GM12872 (cell line): Measurements from ENCODE around the gene ODC1.

Source experiments
- TF ChIP-seq, protein P1 (sequence below): IDR thresholded peaks from 3 replicates; pipeline ENCODE4 v1.5.1; 2011; ENCODE audit warnings: low read depth, mild to moderate bottlenecking, low read length, moderate library complexity; ENCODE audit not compliant: insufficient read depth

Gene ODC1

DNA sequence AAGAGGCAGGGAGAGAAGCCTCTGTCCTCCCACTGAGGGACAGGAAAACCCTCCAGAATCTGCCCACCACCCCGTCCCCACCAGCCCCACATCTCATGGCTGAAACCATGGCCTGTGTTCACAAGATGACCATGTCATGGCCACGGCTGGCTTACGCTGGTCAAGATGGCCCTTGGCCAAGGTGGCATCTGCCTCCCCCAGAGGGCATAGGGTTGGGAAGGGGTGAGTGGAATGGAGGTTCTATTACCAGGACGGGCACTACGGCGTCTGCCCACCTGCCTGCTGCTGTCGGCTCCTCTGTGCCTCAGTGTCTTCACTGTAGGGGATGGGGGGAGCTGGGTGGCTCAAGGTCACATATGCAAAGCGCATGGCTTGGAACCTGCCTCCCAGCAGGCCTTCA, 19.8 kb downstream of the ODC1 start:
- TF ChIP-seq, protein P1, sequence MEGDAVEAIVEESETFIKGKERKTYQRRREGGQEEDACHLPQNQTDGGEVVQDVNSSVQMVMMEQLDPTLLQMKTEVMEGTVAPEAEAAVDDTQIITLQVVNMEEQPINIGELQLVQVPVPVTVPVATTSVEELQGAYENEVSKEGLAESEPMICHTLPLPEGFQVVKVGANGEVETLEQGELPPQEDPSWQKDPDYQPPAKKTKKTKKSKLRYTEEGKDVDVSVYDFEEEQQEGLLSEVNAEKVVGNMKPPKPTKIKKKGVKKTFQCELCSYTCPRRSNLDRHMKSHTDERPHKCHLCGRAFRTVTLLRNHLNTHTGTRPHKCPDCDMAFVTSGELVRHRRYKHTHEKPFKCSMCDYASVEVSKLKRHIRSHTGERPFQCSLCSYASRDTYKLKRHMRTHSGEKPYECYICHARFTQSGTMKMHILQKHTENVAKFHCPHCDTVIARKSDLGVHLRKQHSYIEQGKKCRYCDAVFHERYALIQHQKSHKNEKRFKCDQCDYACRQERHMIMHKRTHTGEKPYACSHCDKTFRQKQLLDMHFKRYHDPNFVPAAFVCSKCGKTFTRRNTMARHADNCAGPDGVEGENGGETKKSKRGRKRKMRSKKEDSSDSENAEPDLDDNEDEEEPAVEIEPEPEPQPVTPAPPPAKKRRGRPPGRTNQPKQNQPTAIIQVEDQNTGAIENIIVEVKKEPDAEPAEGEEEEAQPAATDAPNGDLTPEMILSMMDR: no peak

GRCh38 chr2:10427618-10427949, 20.5 kb downstream of the ODC1 start:
- TF ChIP-seq, protein P1: no peak

GRCh38 chr2:10426726-10427617, 21.2 kb downstream of the ODC1 start:
- TF ChIP-seq, protein P1: no peak

DNA sequence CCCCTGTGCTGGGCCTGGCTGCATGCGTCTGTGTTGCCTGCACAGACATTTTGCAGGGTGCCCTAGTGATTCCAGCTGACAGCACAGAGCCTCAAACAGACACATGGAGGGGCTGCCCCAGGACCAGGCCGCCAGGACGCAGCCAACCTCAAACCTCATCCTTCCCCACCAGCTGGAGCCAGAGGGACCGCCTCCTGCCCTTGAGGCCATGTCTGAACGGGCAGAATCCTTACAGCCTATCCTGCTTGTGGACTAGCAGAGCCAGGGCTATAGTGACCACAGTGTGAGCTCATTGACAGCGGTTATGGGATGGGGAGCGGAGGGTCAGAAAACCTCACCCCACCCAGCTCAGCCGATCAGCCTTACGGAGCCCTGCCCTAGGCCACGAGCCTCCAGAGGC, 22.4 kb downstream of the ODC1 start:
- TF ChIP-seq, protein P1: no peak

GRCh38 chr2:10424916-10425505, 23.1 kb downstream of the ODC1 start:
- TF ChIP-seq, protein P1: no peak

DNA sequence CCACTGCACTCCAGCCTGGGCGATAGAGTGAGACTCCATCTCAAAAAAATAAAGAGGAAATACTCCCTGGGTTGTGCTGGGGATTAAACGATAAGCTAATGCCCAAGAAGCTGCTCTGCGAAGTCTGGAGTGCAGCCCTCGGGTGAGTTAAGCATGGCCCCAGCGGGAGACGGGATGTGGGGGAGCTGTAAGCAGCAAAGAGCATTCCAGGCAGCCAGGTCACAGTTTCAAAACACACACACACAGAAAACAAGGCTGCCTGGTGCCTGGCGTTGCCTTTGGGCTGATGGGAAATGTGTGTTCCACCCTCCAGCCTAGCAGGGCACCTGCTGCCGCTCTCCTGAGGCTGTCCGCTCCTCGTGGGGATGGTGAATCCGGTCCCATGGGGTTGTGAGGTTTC, 24.1 kb downstream of the ODC1 start:
- TF ChIP-seq, protein P1: no peak

GRCh38 chr2:10423400-10423774, 24.7 kb downstream of the ODC1 start:
- TF ChIP-seq, protein P1: no peak
